K562 (cell line): Measurements from ENCODE around the gene POPDC2. TPM values are rescaled to one million over a fixed set of nuclear protein-coding genes. Genes with fewer than 3 reads are reported as not detected.

ENCODE experiments used
- ATAC-seq: fragments of 200-7000 bp; cut with Tn5 transposase; 3 replicates; pipeline ENCODE4 v1.9.1; 2020; ENCODE audit warnings: moderate library complexity
- BruUV-seq: library from RNA; stranded (reverse); fragments of 400-500 nt; replicated peaks from 2 replicates; lab custom pipeline; 2021; lab: Mats Ljungman, UMichigan
- CTCF ChIA-PET: fragments of 300-600 bp; formaldehyde crosslinking; extraction: SDS; loops from one replicate; lab custom pipeline; 2021; ENCODE audit warnings: low intra/inter-chr PET ratio; lab: Yijun Ruan, JAX
- POLR2A ChIA-PET: fragments of 300-600, 350-650 bp; sonication (Branson Sonifier 250); formaldehyde crosslinking; extraction: SDS; loops from one replicate; lab custom pipeline; 2021; ENCODE audit warnings: antibody characterized with exemption, inconsistent platforms; lab: Yijun Ruan, JAX
- DNase-seq, 4 experiments: peaks; one replicate each; pipeline versions ENCODE4 v3.0.0 to v3.0.0-alpha.2; 2011 to 2018; ENCODE audit warnings: low spot score in 3 of 4, mixed read lengths in 3 of 4; ENCODE audit errors: extremely low read depth in 1 of 4
- FAIRE-seq: peaks from 2 replicates; lab custom pipeline; 2011; peaks lifted over from hg19 to GRCh38; lab: Jason Lieb, UNC
- H2AFZ ChIP-seq: 2 replicates; pipeline ENCODE4 v1.6.0; 2011; ENCODE audit warnings: low read depth, low read length, control low read depth, inconsistent platforms
- H3K27ac ChIP-seq: fragments of 200-600 bp; 3 replicates; pipeline ENCODE4 v1.8.0; 2011; ENCODE audit warnings: low read depth, mild to moderate bottlenecking, control low read depth, inconsistent platforms, low read length, moderate library complexity, mixed read lengths; ENCODE audit errors: extremely low read depth
- H3K27me3 ChIP-seq, 2 experiments: fragments of 300-600 bp in 1 of 2; 2 replicates in 1 of 2; 3 replicates in 1 of 2; pipeline versions ENCODE4 v1.6.0 to v1.8.0; 2011; ENCODE audit warnings: inconsistent platforms in 2 of 2, low read length in 2 of 2, mild to moderate bottlenecking in 1 of 2, mixed read lengths in 1 of 2, moderate library complexity in 1 of 2; ENCODE audit not compliant: control insufficient read depth in 2 of 2, insufficient read depth in 2 of 2
- H3K36me3 ChIP-seq: fragments of 300-600 bp; 3 replicates; pipeline ENCODE4 v1.8.0; 2011; ENCODE audit warnings: mild to moderate bottlenecking, low read length, inconsistent platforms; ENCODE audit not compliant: control insufficient read depth, insufficient read depth
- H3K4me1 ChIP-seq, 2 experiments: fragments of 200-600 bp in 1 of 2; replicated peaks in 1 of 2; 2 replicates in 1 of 2; 3 replicates in 1 of 2; pipeline versions ENCODE4 v1.5.1 to v1.8.0; 2011; ENCODE audit warnings: inconsistent platforms in 2 of 2, low read length in 2 of 2, mild to moderate bottlenecking in 1 of 2, mixed read lengths in 1 of 2, moderate library complexity in 1 of 2; ENCODE audit not compliant: control insufficient read depth in 2 of 2, insufficient read depth in 2 of 2
- H3K4me2 ChIP-seq: 2 replicates; pipeline ENCODE4 v1.6.1; 2011; ENCODE audit warnings: low read length, control low read depth, inconsistent platforms, mixed read lengths; ENCODE audit not compliant: insufficient read depth
- H3K4me3 ChIP-seq: fragments of 200-600 bp; sonication (generic), shearing (Covaris generic); 2 replicates; pipeline ENCODE4 v1.5.1; 2016; ENCODE audit warnings: control low read depth, inconsistent platforms
- H3K79me2 ChIP-seq: fragments of 200-600 bp; 3 replicates; pipeline ENCODE4 v1.8.0; 2011; ENCODE audit warnings: low read length, inconsistent platforms; ENCODE audit not compliant: control insufficient read depth, insufficient read depth
- H3K9ac ChIP-seq, 2 experiments: 2 replicates each; pipeline versions ENCODE4 v1.6.0 to v1.6.1; 2011; ENCODE audit warnings: low read depth in 2 of 2, low read length in 2 of 2, control low read depth in 1 of 2, inconsistent platforms in 1 of 2, mild to moderate bottlenecking in 1 of 2, mixed read lengths in 1 of 2; ENCODE audit not compliant: insufficient read depth in 1 of 2
- H3K9me1 ChIP-seq: one replicate; pipeline ENCODE4 v1.6.0; 2011; ENCODE audit warnings: inconsistent platforms, mild to moderate bottlenecking, low read length, moderate library complexity; ENCODE audit not compliant: control insufficient read depth, insufficient read depth
- H3K9me3 ChIP-seq: replicated peaks from 2 replicates; pipeline ENCODE4 v1.5.1; 2011; ENCODE audit warnings: low read depth, low read length, inconsistent platforms; ENCODE audit not compliant: control insufficient read depth, insufficient read depth
- H4K20me1 ChIP-seq: replicated peaks from 2 replicates; pipeline ENCODE4 v1.6.1; 2011; ENCODE audit warnings: low read length, inconsistent platforms, mixed read lengths; ENCODE audit not compliant: control insufficient read depth, insufficient read depth
- ARNT ChIP-seq, 2 experiments: fragments of 450-650 bp; IDR thresholded peaks; 2 replicates each; pipeline ENCODE4 v1.6.1; 2016; ENCODE audit warnings: mild to moderate bottlenecking in 1 of 2
- CHD1 ChIP-seq: fragments of 200-600 bp; sonication (generic); IDR thresholded peaks from one replicate; pipeline ENCODE4 v1.6.1; 2012; ENCODE audit warnings: mild to moderate bottlenecking, moderate library complexity, low read length, inconsistent platforms
- CTBP1 ChIP-seq: fragments of 450-650 bp; IDR thresholded peaks from 2 replicates; pipeline ENCODE4 v1.6.1; 2016; ENCODE audit warnings: borderline replicate concordance
- FOXM1 ChIP-seq, 2 experiments: fragments of 450-650 bp in 1 of 2; sonication (generic) in 1 of 2; formaldehyde crosslinking in 1 of 2; IDR thresholded peaks; 2 replicates each; pipeline versions ENCODE4 v1.6.1 to v1.9.0; 2017 to 2022; ENCODE audit warnings: low read depth in 2 of 2, mild to moderate bottlenecking in 2 of 2, missing genetic modification reagents in 1 of 2, moderate library complexity in 1 of 2
- FUS ChIP-seq: fragments of 200-400 bp; formaldehyde crosslinking; optimal IDR thresholded peaks from 2 replicates; pipeline ENCODE3; 2017; ENCODE audit warnings: low read depth, low read length
- GTF2E2 ChIP-seq: fragments of 200-800 bp; sonication (Bioruptor generic); IDR thresholded peaks from 2 replicates; pipeline ENCODE4 v1.6.1; 2016; ENCODE audit warnings: missing genetic modification characterization, missing compliant biosample characterization
- KLF16 ChIP-seq: IDR thresholded peaks from 2 replicates; pipeline ENCODE4 v1.6.1; 2016; ENCODE audit warnings: antibody characterized with exemption
- NUFIP1 ChIP-seq: fragments of 450-650 bp; IDR thresholded peaks from 2 replicates; pipeline ENCODE4 v1.6.1; 2018; ENCODE audit not compliant: partially characterized antibody
- PHF21A ChIP-seq: fragments of 450-650 bp; IDR thresholded peaks from 2 replicates; pipeline ENCODE4 v1.6.1; 2017; ENCODE audit warnings: low read depth, borderline replicate concordance
- SREBF2 ChIP-seq: sonication (generic); formaldehyde crosslinking; IDR thresholded peaks from 2 replicates; pipeline ENCODE4 v1.4.0; 2020; ENCODE audit warnings: mild to moderate bottlenecking, missing genetic modification reagents
- ZNF121 ChIP-seq: sonication (generic); formaldehyde crosslinking; conservative IDR thresholded peaks from 2 replicates; pipeline ENCODE4 v1.8.0; 2022; ENCODE audit warnings: missing genetic modification reagents
- ZNF717 ChIP-seq: fragments of 250-450 bp; sonication (Bioruptor Pico); IDR thresholded peaks from 2 replicates; pipeline ENCODE4 v1.5.0; 2021
- WGBS: fragments of 100-300 bp; shearing (Covaris generic); methylation state at CpG from one replicate; pipeline ENCODE4 v1.1.6; 2016; ENCODE audit warnings: low coverage, mixed read lengths; ENCODE audit not compliant: insufficient coverage; ENCODE audit errors: missing lambda C conversion rate; 5-methylcytosine and 5-hydroxymethylcytosine counted together
- in situ Hi-C: fragments of 300-500 bp; cut with MboI; formaldehyde crosslinking; loops from 4 replicates; pipeline ENCODE4 v1.15.0; 2018; ENCODE audit warnings: inconsistent platforms, mixed read lengths
- intact Hi-C: fragments of 100-400 bp; cut with micrococcal nuclease; formaldehyde crosslinking; loops from 2 replicates; pipeline ENCODE4 v1.14.2; 2022
- polyA plus RNA-seq, 8 experiments: library from polyadenylated mRNA; depleted of rRNA in 4 of 8; stranded (reverse) in 5 of 8; unstranded in 3 of 8; fragments of >200 nt; fragmentation: Nextera tagmentation in 2 of 8; fragmentation: Illumina TruSeq in 1 of 8; extraction: Ambion mirVana in 2 of 8; extraction: Trizol in 1 of 8; gene quantifications; 2 replicates each; pipeline versions ENCODE4 v1.2.1 to v1.2.3, GENCODE V29; 2011 to 2014; ENCODE audit warnings: inconsistent platforms in 1 of 8, missing spikeins in 1 of 8
- total RNA-seq, 7 experiments: library from RNA; depleted of rRNA in 6 of 7; stranded (reverse); fragments of >200 nt in 6 of 7; fragmentation: Illumina TruSeq in 2 of 7; extraction: Trizol in 2 of 7; gene quantifications; 2 replicates each; pipeline versions ENCODE4 v1.2.1 to v1.2.3, GENCODE V29; 2011 to 2021; ENCODE audit warnings: low replicate concordance in 1 of 7
- TF ChIP-seq, protein P1 (sequence below), 2 experiments: IDR thresholded peaks; 2 replicates each; pipeline ENCODE4 v1.6.1; 2011; ENCODE audit warnings: borderline replicate concordance in 1 of 2, control low read depth in 1 of 2, low read depth in 1 of 2, low read length in 1 of 2, mild to moderate bottlenecking in 1 of 2, mixed read lengths in 1 of 2, moderate library complexity in 1 of 2; ENCODE audit not compliant: insufficient read depth in 1 of 2, insufficient read length in 1 of 2, poor library complexity in 1 of 2, severe bottlenecking in 1 of 2; ENCODE audit errors: extremely low read depth in 1 of 2
- TF ChIP-seq, protein P2 (sequence below): IDR thresholded peaks from 2 replicates; pipeline ENCODE4 v1.6.1; 2012; ENCODE audit warnings: low read depth, low read length, improper control_type of control experiment, borderline replicate concordance

The POPDC2 gene
- total and polyA plus RNA-seq, 9 of the 15 experiments (the other 6 are each of a cell fraction or from before 2014, with no cell fraction given): 0.08 to 0.32 (median 0.13) TPM; not detected in 4

DNA sequence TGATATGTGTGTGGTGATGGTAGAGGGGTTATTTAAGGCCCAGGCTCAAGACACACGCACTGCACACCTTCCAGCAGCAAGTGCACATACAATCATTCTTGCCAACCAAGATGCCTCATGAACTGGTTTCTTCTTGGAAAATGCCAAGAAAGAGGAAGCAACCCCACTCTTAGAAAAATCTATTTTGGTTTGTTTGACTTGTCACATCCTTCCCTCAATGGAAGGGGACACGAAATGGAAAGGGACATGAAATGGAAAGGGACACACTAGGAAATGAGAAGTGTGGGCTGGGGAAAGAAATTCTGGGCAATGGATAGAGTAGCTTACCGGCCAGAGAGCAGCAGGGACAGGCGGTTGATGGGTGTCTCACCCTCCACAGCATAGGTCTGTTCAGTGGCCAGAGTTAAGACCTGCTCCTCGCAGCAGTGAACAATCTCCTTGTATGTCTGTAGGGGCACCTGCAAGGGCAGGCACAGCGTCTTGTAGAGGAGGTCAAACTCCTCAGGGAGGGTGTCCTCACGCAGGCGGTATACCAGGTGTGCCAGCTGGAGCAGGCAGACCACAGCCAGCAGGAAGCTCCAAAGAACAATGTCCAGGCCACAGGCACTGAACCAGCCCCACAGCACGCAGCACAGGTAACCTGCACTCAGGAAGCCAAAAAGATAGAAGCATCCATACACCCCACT, 640 bp downstream of the POPDC2 start:
- ChIA-PET POLR2A (no interaction called here), CTCF (no interaction called here)
- Histone ChIP-seq H3K36me3 (no peaks in the 10 kb centered on the region), H3K27me3 (no peaks in the 10 kb centered on the region), H3K9me3 (no peaks in the 10 kb centered on the region), H3K4me1 (peaks cover 0 to 18% of the 10 kb centered on the region in 2 experiments; a peak in 4 of 5 replicates), H3K4me2 (no peak overlapping the region), H3K27ac (no peak overlapping the region), H3K79me2 (no peaks in the 10 kb centered on the region), H3K4me3 (no peak overlapping the region), H2AFZ (no peak overlapping the region), H4K20me1 (no peaks in the 10 kb centered on the region), H3K9ac (no peak overlapping the region), H3K9me1 (no peaks in the 10 kb centered on the region)
- FAIRE-seq (no peak), ATAC-seq (no peak), DNase-seq (no peak)
- intact Hi-C loops (no loop called here), in situ Hi-C loops (no loop called here)
- no TSS peak for BruUV-seq
- TF ChIP-seq ARNT (IDR thresholded peaks at IDR 0.05): no peak
- TF ChIP-seq GTF2E2 (tag): no peak
- TF ChIP-seq FOXM1 (IDR thresholded peaks at IDR 0.05; ENCODE audit: low read depth): no peak
- TF ChIP-seq FOXM1 (CRISPR knock-in tag; IDR thresholded peaks at IDR 0.05; ENCODE audit: low read depth): no peak
- no peak for TF ChIP-seq FUS
- no peak for TF ChIP-seq ZNF121 (CRISPR knock-in tag)
- no peak for TF ChIP-seq SREBF2 (CRISPR knock-in tag)
- TF ChIP-seq, protein P1, sequence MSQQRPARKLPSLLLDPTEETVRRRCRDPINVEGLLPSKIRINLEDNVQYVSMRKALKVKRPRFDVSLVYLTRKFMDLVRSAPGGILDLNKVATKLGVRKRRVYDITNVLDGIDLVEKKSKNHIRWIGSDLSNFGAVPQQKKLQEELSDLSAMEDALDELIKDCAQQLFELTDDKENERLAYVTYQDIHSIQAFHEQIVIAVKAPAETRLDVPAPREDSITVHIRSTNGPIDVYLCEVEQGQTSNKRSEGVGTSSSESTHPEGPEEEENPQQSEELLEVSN (IDR thresholded peaks at IDR 0.05; ENCODE audit: borderline replicate concordance in 1 of 2, extremely low read depth in 1 of 2, insufficient read depth in 1 of 2, insufficient read length in 1 of 2, low read depth in 1 of 2, low read length in 1 of 2, poor library complexity in 1 of 2, severe bottlenecking in 1 of 2): no peak
- no peak for TF ChIP-seq PHF21A
- no peak for TF ChIP-seq ZNF717 (CRISPR knock-in tag)
- TF ChIP-seq, protein P2, sequence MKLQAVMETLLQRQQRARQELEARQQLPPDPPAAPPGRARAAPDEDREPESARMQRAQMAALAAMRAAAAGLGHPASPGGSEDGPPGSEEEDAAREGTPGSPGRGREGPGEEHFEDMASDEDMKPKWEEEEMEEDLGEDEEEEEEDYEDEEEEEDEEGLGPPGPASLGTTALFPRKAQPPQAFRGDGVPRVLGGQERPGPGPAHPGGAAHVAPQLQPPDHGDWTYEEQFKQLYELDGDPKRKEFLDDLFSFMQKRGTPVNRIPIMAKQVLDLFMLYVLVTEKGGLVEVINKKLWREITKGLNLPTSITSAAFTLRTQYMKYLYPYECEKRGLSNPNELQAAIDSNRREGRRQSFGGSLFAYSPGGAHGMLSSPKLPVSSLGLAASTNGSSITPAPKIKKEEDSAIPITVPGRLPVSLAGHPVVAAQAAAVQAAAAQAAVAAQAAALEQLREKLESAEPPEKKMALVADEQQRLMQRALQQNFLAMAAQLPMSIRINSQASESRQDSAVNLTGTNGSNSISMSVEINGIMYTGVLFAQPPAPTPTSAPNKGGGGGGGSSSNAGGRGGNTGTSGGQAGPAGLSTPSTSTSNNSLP: no peak
- no peak for TF ChIP-seq CTBP1
- no peak for TF ChIP-seq KLF16
- TF ChIP-seq NUFIP1: no peak
- no peak for TF ChIP-seq CHD1
- WGBS: 51% methylated on average over 5 of the region's 9 CpGs
